ENCODE data around the gene TTC27. TPM values are rescaled to one million over a fixed set of nuclear protein-coding genes. Genes with fewer than 3 reads are reported as not detected.

TTC27 gene
- total RNA-seq, 1 experiment from 2014 or later: 25.1 TPM

- CTCF ChIA-PET: interaction anchor here (1.2 kb wide), 1 partner anchor 83 kb away, joined by 3 read pairs; no protein-coding TSS in a partner anchor
- H3K9me3 Mint-ChIP-seq: no peaks in the 10 kb centered on the region
- POLR2A ChIA-PET: no interaction called here
These were observed 230.9 kb downstream of the TTC27 start for GRCh38 chr2:32858713-32859112.

GRCh38 chr2:32860385-32860784 is 232.5 kb downstream of the TTC27 start:
- Mint-ChIP-seq H3K4me3 (no peak overlapping the region), H3K27ac (no peak overlapping the region), H3K4me1 (peaks cover 4% of the 10 kb centered on the region; the same call in 1 of the 2 replicates), H3K9me3 (no peaks in the 10 kb centered on the region), H3K36me3 (no peaks in the 10 kb centered on the region), H3K27me3 (ENCODE audit: low read depth) (no peaks in the 10 kb centered on the region)
- DNase-seq (ENCODE audit: low spot score) (no peak), ATAC-seq (no peak)
- ChIA-PET POLR2A (no interaction called here), CTCF (no interaction called here)
- TF ChIP-seq ELF4 (CRISPR knock-in tag; IDR thresholded peaks at IDR 0.05; ENCODE audit: low read depth) (no peak), AR (CRISPR knock-in tag; IDR thresholded peaks at IDR 0.05) (no peak), CREM (CRISPR knock-in tag; IDR thresholded peaks at IDR 0.05) (no peak), AFF4 (CRISPR knock-in tag; IDR thresholded peaks at IDR 0.05; ENCODE audit: borderline replicate concordance) (no peak), TP53 (CRISPR knock-in tag; IDR thresholded peaks at IDR 0.05) (no peak), NR1H2 (CRISPR knock-in tag; IDR thresholded peaks at IDR 0.05) (no peak), HMGXB4 (CRISPR knock-in tag; IDR thresholded peaks at IDR 0.05) (no peak), CREB1 (CRISPR knock-in tag; IDR thresholded peaks at IDR 0.05) (no peak), E2F5 (CRISPR knock-in tag; IDR thresholded peaks at IDR 0.05) (no peak), NR3C1 (CRISPR knock-in tag; conservative IDR thresholded peaks at IDR 0.05; ENCODE audit: low read depth) (no peak), IRF1 (CRISPR knock-in tag; IDR thresholded peaks at IDR 0.05) (no peak)

More at GRCh38 chr2:32858713-32859112, 230.9 kb downstream of the TTC27 start:
- DNase-seq (ENCODE audit: low spot score) (no peak), ATAC-seq (no peak)
- no peak overlapping the region for H3K27ac Mint-ChIP-seq
- no peaks in the 10 kb centered on the region for H3K27me3 Mint-ChIP-seq (ENCODE audit: low read depth)
- no peak for TF ChIP-seq USF2 (CRISPR knock-in tag; IDR thresholded peaks at IDR 0.05)
- TF ChIP-seq ZNF138 (CRISPR knock-in tag; conservative IDR thresholded peaks at IDR 0.05): no peak
- TF ChIP-seq ZNF671 (CRISPR knock-in tag; IDR thresholded peaks at IDR 0.05): no peak
- TF ChIP-seq ARID4B (CRISPR knock-in tag; IDR thresholded peaks at IDR 0.05; ENCODE audit: borderline replicate concordance): no peak
- H3K4me3 Mint-ChIP-seq: no peak overlapping the region
- peaks cover 13% of the 10 kb centered on the region for H3K4me1 Mint-ChIP-seq
- no peaks in the 10 kb centered on the region for H3K36me3 Mint-ChIP-seq

All from WTC11 (cell line).